Measurements from ENCODE around the gene AQP6. TPM values are rescaled to one million over a fixed set of nuclear protein-coding genes. Genes with fewer than 3 reads are reported as not detected.

AQP6 gene
- total and polyA plus RNA-seq, 2 donors from 2014 or later: 12.0 to 74.1 TPM

DNA sequence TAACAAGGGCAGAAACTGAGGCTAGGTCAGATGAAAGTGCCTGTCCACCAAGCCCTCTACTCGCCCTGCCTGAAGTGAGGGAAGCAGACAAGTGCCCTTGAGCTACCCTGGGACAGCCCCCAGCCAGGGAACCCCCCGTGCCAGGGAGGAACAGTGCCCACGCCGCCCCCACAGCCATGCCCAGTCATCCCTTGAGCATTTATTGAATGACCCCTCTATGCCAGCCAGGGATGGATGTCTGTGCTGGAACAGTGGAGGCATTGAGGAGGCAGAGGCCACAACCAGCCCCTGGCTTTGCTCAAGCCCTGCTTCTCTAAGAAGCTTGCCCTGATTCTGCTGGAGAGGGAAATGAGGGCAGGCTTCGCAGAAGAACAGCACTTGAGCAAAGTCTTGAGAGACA, 3.7 kb upstream of the AQP6 start:
- TF ChIP-seq, protein P1, sequence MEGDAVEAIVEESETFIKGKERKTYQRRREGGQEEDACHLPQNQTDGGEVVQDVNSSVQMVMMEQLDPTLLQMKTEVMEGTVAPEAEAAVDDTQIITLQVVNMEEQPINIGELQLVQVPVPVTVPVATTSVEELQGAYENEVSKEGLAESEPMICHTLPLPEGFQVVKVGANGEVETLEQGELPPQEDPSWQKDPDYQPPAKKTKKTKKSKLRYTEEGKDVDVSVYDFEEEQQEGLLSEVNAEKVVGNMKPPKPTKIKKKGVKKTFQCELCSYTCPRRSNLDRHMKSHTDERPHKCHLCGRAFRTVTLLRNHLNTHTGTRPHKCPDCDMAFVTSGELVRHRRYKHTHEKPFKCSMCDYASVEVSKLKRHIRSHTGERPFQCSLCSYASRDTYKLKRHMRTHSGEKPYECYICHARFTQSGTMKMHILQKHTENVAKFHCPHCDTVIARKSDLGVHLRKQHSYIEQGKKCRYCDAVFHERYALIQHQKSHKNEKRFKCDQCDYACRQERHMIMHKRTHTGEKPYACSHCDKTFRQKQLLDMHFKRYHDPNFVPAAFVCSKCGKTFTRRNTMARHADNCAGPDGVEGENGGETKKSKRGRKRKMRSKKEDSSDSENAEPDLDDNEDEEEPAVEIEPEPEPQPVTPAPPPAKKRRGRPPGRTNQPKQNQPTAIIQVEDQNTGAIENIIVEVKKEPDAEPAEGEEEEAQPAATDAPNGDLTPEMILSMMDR (IDR thresholded peaks at IDR 0.05; ENCODE audit: borderline replicate concordance, extremely low read depth, insufficient read depth): no peak

DNA sequence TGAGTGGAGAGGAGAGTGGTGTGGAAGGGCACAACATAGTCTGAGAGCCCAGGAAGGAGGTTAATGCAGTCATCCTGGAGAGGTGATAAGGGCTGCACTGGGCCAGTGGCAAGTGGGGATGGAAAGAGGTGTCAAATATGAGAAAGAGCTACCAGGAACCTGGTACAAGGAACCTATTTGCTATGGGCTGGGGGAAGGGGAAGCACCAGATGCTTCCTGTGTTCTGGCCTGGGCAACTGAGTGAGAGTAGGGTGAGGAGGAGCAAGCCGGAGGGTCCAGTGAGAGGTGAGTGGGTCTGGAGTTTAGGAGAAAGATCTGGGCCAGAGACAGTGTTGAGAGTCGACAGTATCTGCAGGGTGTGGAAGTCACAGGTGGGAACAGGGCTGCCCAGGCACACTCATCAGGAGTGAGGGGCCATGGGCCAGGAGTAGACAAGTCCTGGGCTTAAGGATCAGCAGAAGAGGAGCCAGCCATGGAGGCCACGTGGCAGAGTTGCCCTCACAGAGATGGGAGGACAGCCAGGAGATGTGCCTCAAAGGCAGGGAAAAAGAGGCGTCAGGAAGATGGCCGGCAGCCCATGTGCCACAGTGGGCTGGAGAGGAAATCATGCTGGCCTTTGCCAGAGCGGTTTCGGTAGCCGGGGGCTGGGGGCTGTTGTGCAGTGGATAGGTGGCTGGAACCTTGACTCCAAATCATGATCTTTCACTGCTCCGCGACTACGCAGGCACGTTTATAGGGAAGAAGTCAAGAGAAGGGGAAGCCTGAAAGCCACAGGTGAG, 2.9 kb upstream of the AQP6 start:
- no peak overlapping the region for H3K27ac ChIP-seq (ENCODE audit: low read depth in 2 of 2, low read length in 2 of 2)
- no peaks in the 10 kb centered on the region for H3K9me3 ChIP-seq (ENCODE audit: control insufficient read depth in 2 of 3, insufficient read depth in 1 of 3, low read length in 3 of 3)
- no peak overlapping the region for H3K9ac ChIP-seq (ENCODE audit: low read length in 3 of 3)
- H3K27me3 ChIP-seq (ENCODE audit: control insufficient read depth, insufficient read depth, low read length): no peaks in the 10 kb centered on the region
- DNase-seq: peak in 1 of 5 donors; percentile 33
- no peaks in the 10 kb centered on the region for H3K36me3 ChIP-seq (ENCODE audit: control insufficient read depth in 2 of 3, insufficient read depth in 3 of 3, low read length in 3 of 3)
- no peak for FAIRE-seq
- H3K4me1 ChIP-seq (ENCODE audit: control insufficient read depth in 2 of 3, insufficient read depth in 2 of 3, low read depth in 1 of 3, low read length in 3 of 3): peaks cover 0 to 17% (median 8%) of the 10 kb centered on the region in 3 donors
- intact Hi-C loops (cut with DNase I): loop anchor here (5.0 kb wide), 1 partner anchor 82 kb away; no protein-coding TSS in a partner anchor
- TF ChIP-seq, protein P1 (IDR thresholded peaks at IDR 0.05; ENCODE audit: borderline replicate concordance, extremely low read depth, insufficient read depth): no peak
- no peak overlapping the region for H3K4me3 ChIP-seq (ENCODE audit: low read length in 3 of 3)

More for the DNA sequence above, 3.7 kb upstream of the AQP6 start:
- DNase-seq (peak in 1 of 5 donors; percentile 31), FAIRE-seq (no peak)
- Histone ChIP-seq H3K4me1 (ENCODE audit: control insufficient read depth in 2 of 3, insufficient read depth in 2 of 3, low read depth in 1 of 3, low read length in 3 of 3) (peaks cover 0 to 12% (median 8%) of the 10 kb centered on the region in 3 donors), H3K36me3 (ENCODE audit: control insufficient read depth in 2 of 3, insufficient read depth in 3 of 3, low read length in 3 of 3) (no peaks in the 10 kb centered on the region), H3K27ac (ENCODE audit: low read depth in 2 of 2, low read length in 2 of 2) (no peak overlapping the region), H3K9me3 (ENCODE audit: control insufficient read depth in 2 of 3, insufficient read depth in 1 of 3, low read length in 3 of 3) (no peaks in the 10 kb centered on the region), H3K4me3 (ENCODE audit: low read length in 3 of 3) (no peak overlapping the region), H3K9ac (ENCODE audit: low read length in 3 of 3) (no peak overlapping the region), H3K27me3 (ENCODE audit: control insufficient read depth, insufficient read depth, low read length) (no peaks in the 10 kb centered on the region)
- intact Hi-C loops (cut with DNase I): loop anchor here (5.0 kb wide), 1 partner anchor 83 kb away; no protein-coding TSS in a partner anchor

DNA sequence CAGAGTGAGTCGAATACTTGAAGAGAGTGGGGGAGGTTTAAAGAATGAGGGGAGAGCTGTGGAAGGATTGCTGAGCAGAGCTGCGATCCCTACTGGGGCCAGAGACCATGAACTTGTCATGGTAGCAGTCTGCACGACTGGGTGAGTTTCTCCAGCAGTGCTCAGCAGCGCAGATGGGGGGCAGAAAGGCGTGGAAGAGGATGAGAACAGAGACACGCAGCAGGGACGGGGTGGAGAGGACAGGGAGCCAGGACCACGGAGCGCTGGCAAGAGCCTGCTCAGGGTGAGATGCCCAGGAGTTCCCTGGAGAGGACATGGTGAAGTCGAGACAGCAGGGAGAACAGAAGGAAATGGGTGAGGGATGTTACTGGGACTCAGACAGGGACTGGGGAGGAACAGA, 2.1 kb upstream of the AQP6 start:
- FAIRE-seq: no peak
- peak in 1 of 5 donors; percentile 39 for DNase-seq
- Histone ChIP-seq H3K27ac (ENCODE audit: low read depth in 2 of 2, low read length in 2 of 2) (no peak overlapping the region), H3K9ac (ENCODE audit: low read length in 3 of 3) (no peak overlapping the region), H3K4me1 (ENCODE audit: control insufficient read depth in 2 of 3, insufficient read depth in 2 of 3, low read depth in 1 of 3, low read length in 3 of 3) (peaks cover 0 to 17% (median 8%) of the 10 kb centered on the region in 3 donors), H3K4me3 (ENCODE audit: low read length in 3 of 3) (no peak overlapping the region), H3K27me3 (ENCODE audit: control insufficient read depth, insufficient read depth, low read length) (no peaks in the 10 kb centered on the region), H3K36me3 (ENCODE audit: control insufficient read depth in 2 of 3, insufficient read depth in 3 of 3, low read length in 3 of 3) (no peaks in the 10 kb centered on the region), H3K9me3 (ENCODE audit: control insufficient read depth in 2 of 3, insufficient read depth in 1 of 3, low read length in 3 of 3) (no peaks in the 10 kb centered on the region)
- TF ChIP-seq, protein P1 (IDR thresholded peaks at IDR 0.05; ENCODE audit: borderline replicate concordance, extremely low read depth, insufficient read depth): no peak
- intact Hi-C loops (cut with DNase I): no loop called here

All from kidney (tissue), 14 donors.